GM12874 (cell line): ENCODE results near the gene THOC5.

ENCODE experiments used
- TF ChIP-seq, protein P1 (sequence below): IDR thresholded peaks from 2 replicates; pipeline ENCODE4 v1.5.1; 2011; ENCODE audit warnings: low read depth, mild to moderate bottlenecking, control low read depth, low read length, moderate library complexity; ENCODE audit not compliant: insufficient read depth

Gene THOC5

DNA sequence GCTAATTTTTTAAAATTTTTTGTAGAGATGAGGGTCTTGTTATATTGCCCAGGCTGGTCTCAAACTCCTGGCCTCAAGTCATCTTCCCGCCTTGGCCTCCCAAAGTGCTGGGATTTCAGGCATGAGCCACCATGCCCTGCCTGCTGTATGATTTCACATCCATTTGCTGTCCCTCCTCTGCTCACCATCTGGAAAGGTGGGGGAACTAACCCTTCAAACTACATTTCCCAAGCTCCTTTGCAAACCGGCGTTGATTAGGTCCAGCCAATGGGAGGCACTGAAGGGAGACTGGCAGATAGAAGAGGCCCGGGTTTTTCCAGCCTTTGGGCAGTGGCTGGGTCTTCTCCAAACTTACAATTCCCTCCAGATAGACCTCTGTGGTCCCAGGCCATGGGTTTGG lies 95.8 kb downstream of the THOC5 start:
- TF ChIP-seq, protein P1, sequence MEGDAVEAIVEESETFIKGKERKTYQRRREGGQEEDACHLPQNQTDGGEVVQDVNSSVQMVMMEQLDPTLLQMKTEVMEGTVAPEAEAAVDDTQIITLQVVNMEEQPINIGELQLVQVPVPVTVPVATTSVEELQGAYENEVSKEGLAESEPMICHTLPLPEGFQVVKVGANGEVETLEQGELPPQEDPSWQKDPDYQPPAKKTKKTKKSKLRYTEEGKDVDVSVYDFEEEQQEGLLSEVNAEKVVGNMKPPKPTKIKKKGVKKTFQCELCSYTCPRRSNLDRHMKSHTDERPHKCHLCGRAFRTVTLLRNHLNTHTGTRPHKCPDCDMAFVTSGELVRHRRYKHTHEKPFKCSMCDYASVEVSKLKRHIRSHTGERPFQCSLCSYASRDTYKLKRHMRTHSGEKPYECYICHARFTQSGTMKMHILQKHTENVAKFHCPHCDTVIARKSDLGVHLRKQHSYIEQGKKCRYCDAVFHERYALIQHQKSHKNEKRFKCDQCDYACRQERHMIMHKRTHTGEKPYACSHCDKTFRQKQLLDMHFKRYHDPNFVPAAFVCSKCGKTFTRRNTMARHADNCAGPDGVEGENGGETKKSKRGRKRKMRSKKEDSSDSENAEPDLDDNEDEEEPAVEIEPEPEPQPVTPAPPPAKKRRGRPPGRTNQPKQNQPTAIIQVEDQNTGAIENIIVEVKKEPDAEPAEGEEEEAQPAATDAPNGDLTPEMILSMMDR, result no peak

DNA sequence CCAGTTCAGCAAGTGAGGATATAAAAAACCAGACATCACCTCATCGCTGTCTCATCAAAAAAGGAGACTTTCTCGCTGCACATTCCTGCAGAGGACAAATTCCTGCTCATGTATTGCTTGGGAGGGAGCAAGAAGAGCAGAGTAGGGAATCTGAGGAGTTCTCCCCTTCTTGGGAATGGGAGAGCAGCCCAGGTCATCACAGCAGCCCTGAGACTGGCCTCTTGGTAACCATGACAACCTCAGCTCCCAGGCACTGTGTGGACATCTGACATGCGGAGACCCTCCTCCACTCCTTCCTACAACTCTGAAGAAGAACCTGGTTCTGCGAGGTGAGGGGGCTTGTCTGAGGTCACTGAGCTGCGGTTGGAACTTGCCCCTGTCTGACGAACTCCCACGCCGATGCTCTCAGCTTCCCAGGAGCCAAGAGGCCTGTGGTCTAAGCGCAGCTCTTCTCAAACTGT lies 97.3 kb downstream of the THOC5 start:
- TF ChIP-seq, protein P1, result no peak
